ENCODE measurements around the gene GSS. TPM values are rescaled to one million over a fixed set of nuclear protein-coding genes. Genes with fewer than 3 reads are reported as not detected.

The GSS gene
- polyA plus RNA-seq, 5 donors = 38.0 to 42.0 (median 40.9) TPM

GRCh38 chr20:34948030-34948429, 7.6 kb downstream of the GSS start:
- DNase-seq = no peak

GRCh38 chr20:34947336-34947735, 8.3 kb downstream of the GSS start:
- no peak for DNase-seq

GRCh38 chr20:34946661-34947060, 8.9 kb downstream of the GSS start:
- no peak for DNase-seq

GRCh38 chr20:34945315-34946077, 10.1 kb downstream of the GSS start:
- no peak for DNase-seq

GRCh38 chr20:34943808-34944567, 11.6 kb downstream of the GSS start:
- DNase-seq = no peak

- DNase-seq = no peak
Measured at GRCh38 chr20:34942301-34942700, 13.3 kb downstream of the GSS start.

- DNase-seq = no peak
Measured at GRCh38 chr20:34941226-34941625, 14.4 kb downstream of the GSS start.

GRCh38 chr20:34940081-34940481, 15.5 kb downstream of the GSS start:
- DNase-seq = no peak

GRCh38 chr20:34938466-34939163, 17.0 kb downstream of the GSS start:
- DNase-seq = peak in 1 of 2 donors; percentile 17

- DNase-seq = no peak
Measured at GRCh38 chr20:34931771-34932170, 23.8 kb downstream of the GSS start.

- no peak for DNase-seq
Measured at GRCh38 chr20:34928411-34928810, 27.2 kb downstream of the GSS start.

- DNase-seq = no peak
Measured at GRCh38 chr20:34927736-34928135, 27.9 kb downstream of the GSS start.

- no peak for DNase-seq
Measured at GRCh38 chr20:34926581-34926980, 29.0 kb downstream of the GSS start.

GRCh38 chr20:34925981-34926380, 29.6 kb downstream of the GSS start:
- DNase-seq = no peak

- DNase-seq = no peak
Measured at GRCh38 chr20:34925341-34925740, 30.3 kb downstream of the GSS start.

GRCh38 chr20:34923414-34923813, 32.2 kb downstream of the GSS start:
- DNase-seq = no peak

- DNase-seq = peak in 1 of 2 donors; percentile 48
Measured at GRCh38 chr20:34922654-34923381, 32.8 kb downstream of the GSS start.

GRCh38 chr20:34921436-34921835, 34.2 kb downstream of the GSS start:
- DNase-seq = no peak

- DNase-seq = no peak
Measured at GRCh38 chr20:34920055-34920454, 35.6 kb downstream of the GSS start.

- DNase-seq = no peak
Measured at GRCh38 chr20:34916774-34917354, 38.7 kb downstream of the GSS start.

GRCh38 chr20:34915749-34916455, 39.7 kb downstream of the GSS start:
- no peak for DNase-seq

All from right lung (tissue), 5 donors.